ENCODE measurements around the gene PAQR9.

Gene PAQR9

DNA sequence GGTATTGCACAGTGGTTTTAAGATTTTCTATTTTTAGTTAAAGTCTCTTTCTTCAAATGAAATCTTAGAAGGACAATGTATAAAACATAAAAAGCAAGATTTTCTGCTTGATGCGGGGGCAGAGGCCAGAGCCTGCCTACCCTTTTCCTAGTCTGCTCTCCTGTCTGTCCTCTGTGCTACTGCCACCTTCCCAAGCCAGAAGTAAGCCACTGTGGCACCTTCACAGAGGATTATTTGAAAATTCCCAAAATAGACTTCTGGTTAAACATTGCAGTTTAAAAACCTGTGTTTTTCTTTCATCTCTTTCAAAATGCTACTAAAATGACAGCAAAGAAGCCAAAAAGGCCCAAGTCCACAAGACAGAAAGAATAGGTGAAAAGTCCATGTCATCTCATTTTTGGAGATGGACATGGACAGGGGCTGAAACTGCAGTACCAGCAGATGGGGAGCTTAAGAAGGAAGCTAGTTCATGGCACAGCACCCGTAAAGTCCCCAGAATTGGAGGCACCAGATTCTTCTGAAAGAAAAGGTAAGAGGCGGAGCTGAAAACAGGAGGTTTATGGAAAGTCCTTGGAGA is 37.0 kb downstream of the PAQR9 start:
- FAIRE-seq, result no peak
- DNase-seq (ENCODE audit: insufficient read length, low spot score), result no peak

DNA sequence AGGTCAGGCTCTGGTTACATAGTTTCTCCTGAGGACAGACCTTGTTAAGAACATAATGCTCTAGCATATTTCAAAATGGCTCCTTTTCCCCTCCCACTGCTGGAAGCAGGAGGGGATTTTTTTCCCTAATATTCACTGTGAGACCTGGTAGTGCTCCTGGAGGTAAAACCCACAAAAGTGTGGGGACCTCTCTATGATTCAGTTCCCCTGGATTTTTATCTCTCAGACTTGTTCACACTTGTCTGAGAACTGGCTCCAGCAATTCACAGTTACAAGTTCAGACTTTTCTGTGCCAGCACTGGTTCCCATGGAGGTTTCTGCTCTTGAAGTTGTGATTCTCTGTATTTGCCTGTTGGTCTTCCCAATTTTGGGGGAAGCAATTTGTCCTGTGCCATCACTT is 38.3 kb downstream of the PAQR9 start:
- DNase-seq (ENCODE audit: insufficient read length, low spot score) (no peak), FAIRE-seq (no peak)

DNA sequence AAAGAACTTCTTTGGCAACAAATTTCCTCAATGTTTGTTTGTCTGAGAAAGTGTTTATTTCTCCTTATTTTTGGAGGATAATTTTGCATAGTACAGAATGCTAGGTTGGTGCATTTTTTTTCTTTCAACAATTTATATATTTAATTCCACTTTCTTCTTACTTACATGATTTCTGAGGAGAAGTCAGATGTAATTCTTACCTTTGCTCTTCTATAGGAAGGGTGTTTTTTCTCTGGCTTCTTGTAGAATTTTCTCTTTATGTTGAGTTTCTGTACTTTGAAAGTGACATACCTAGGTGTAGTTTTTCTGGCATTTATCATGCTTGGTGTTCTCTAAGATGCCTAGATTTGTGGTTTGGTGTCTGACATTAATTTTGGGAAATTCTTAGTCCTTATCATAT is 39.8 kb downstream of the PAQR9 start:
- DNase-seq (ENCODE audit: insufficient read length, low spot score) (no peak), FAIRE-seq (no peak)

DNA sequence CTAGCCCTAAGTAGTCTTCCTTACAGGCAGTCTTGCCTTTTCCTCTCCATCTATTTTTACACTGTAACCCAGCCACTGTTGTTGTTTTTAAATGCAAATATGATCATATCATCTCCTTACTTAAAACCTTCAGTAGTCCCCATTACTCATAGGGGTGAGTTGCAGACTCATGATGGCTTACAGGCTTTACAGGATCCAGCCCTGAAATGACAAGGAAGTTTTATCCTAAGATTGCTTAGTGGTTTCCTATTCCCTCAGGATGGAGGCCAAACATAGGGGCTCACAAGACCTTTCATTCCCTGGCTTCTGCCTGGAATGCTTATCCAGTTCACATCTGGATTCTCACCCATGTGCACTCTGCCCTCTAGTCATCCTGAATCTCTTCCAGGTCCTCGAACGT is 46.9 kb downstream of the PAQR9 start:
- DNase-seq (ENCODE audit: insufficient read length, low spot score) (no peak), FAIRE-seq (no peak)

DNA sequence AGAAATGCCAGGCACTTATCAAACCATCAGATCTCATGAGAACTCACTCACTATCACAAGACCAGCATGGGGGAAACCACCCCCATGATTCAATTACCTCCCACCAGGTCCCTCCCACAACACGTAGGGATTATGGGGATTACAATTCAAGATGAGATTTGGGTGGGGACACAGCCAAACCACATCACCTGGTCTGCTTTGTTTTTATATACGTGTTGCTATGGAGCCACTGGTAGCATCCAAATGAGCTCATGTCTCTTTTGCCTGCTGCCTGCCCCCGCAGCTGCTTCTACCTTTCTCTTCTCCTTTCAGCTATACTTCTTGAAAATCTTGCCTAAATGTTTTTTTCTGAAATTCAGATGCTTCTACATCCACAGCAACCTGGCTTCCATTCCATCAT is 47.8 kb downstream of the PAQR9 start:
- FAIRE-seq, result no peak
- DNase-seq (ENCODE audit: insufficient read length, low spot score), result no peak

DNA sequence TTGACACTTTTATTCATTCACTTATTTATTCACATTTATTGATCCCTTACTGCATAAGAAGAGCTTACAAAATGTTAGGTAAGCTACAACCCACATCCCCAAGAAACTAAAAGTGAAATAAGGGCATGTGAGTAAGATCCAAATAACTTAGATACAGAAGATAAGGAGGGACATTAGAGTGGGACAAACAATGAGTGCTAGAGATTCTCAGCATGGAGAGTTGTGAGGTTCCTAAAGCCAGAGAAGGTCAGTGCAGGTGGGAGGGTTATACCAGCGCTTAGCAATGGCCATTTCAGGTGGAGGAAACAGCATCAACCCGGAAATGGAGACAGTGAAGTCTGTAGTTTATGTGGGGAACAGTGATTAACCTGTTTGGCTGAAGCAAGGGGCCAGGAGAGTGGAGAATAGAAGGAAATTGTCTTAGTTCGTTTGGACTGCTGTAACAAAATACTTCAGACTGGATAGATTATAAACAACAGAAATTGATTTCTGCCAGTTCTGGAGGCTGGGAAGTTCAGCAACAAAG is 49.1 kb downstream of the PAQR9 start:
- FAIRE-seq (no peak), DNase-seq (ENCODE audit: insufficient read length, low spot score) (no peak)

DNA sequence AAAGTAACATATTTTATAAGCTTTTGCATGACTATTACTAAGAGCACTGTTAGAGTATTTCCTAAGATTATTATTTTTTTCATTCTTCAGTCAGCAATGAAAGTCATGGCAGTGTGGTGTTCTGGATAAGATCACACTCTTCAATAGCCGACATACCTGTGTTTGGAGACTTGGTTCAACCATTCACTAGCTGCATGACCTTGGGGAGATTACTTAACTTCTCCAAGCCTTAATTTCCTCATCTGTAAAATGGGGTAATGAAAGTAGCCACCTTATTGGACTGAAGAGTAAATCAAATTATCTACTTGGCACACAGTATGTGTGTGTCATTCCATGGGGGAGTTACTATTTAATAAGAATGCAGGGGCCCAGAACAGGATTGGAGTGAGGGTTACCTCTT is 50.0 kb downstream of the PAQR9 start:
- DNase-seq (ENCODE audit: insufficient read length, low spot score) (no peak), FAIRE-seq (no peak)

DNA sequence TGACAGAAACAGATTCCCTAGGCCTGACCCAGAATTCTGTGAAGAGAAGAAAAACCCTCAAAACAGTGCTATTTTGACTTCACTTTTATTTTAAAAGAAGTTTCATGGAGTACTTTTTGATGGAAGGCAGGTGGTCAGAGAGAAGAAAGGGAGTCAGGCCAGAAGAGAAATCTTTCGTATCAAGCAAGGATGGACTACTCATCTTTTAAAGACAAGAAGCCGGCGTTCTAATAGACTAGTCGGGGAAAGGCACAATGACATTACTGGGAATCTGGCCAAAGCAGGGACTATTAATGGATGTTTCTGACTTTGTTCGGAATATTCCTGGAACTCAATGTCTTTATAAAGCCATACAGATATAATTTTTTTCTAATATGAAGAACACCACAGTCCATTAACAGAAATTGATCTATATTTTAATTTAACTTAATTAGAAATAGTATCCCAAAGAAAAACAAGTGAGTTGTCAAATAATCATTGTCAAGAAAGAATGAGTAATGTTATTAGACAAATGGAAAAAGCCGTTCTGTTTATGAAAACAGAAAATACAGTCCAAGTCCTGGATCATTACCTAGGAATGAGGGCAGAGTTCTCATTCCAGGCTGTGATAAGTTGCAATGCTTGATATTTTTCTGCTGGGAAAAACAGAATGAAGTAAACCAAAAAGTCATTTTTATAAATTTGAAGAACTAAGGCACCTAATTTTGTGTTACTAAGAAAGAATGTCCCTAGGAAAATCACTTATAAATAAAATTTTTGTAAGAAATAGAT is 50.9 kb downstream of the PAQR9 start:
- FAIRE-seq (no peak), DNase-seq (ENCODE audit: insufficient read length, low spot score) (no peak)
